Stomach smooth muscle (tissue), 2 donors: ENCODE data around the gene GSN.
A peak's percentile ranks its signal among the peaks of the same experiment; 100 is the strongest.

ENCODE experiments used
- H3K27ac ChIP-seq: one replicate; pipeline ENCODE4 v1.7.0; 2013; ENCODE audit warnings: mild to moderate bottlenecking, low read length, inconsistent platforms
- H3K27me3 ChIP-seq, 2 donors: one replicate each; pipeline ENCODE4 v1.7.0; 2013; ENCODE audit warnings: low read length in 2 of 2; ENCODE audit not compliant: insufficient read depth in 2 of 2, control insufficient read depth in 1 of 2
- H3K36me3 ChIP-seq, 2 donors: one replicate each; pipeline ENCODE4 v1.7.0; 2013; ENCODE audit warnings: low read length in 2 of 2; ENCODE audit not compliant: control insufficient read depth in 2 of 2, insufficient read depth in 2 of 2
- H3K4me1 ChIP-seq: one replicate; pipeline ENCODE4 v1.7.0; 2013; ENCODE audit warnings: low read length; ENCODE audit not compliant: control insufficient read depth, insufficient read depth
- H3K4me3 ChIP-seq, 2 donors: one replicate each; pipeline ENCODE4 v1.7.0; 2013; ENCODE audit warnings: low read length in 2 of 2
- H3K9ac ChIP-seq, 2 donors: one replicate each; pipeline ENCODE4 v1.7.0; 2013; ENCODE audit warnings: low read length in 2 of 2, mild to moderate bottlenecking in 1 of 2
- H3K9me3 ChIP-seq, 2 donors: one replicate each; pipeline ENCODE4 v1.7.0; 2013; ENCODE audit warnings: low read length in 2 of 2; ENCODE audit not compliant: control insufficient read depth in 2 of 2
- donor health status: healthy.
- donor health status: Pancreatic carcinoma.

The GSN gene

DNA sequence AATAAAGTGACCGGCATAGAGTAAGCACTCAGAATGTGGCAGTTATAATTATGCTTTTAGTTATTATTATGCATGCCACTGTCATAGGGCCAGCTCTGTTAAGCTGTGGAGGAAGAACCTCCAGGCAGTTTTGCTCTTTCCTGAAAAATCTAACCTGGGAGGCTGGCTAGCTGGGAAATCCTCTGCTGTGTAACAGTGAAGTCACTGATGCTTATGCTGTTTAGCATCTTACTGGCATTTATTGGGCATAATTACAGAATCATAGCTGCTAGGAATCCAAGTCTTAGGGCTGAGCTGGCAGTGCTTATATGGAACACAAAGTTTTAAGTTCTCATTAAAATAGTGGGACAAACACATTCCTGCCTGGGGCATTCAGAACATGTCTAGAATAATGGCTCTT lies 5.5 kb upstream of the GSN start:
- Histone ChIP-seq H3K4me3 (peak overlapping the region in 1 of 2 donors; percentile 40), H3K9ac (peak overlapping the region in 1 of 2 donors; percentile 67), H3K4me1 (peaks cover 39% of the 10 kb centered on the region), H3K27ac (peak overlapping the region; percentile 88), H3K27me3 (no peaks in the 10 kb centered on the region), H3K36me3 (no peaks in the 10 kb centered on the region), H3K9me3 (no peaks in the 10 kb centered on the region)

DNA sequence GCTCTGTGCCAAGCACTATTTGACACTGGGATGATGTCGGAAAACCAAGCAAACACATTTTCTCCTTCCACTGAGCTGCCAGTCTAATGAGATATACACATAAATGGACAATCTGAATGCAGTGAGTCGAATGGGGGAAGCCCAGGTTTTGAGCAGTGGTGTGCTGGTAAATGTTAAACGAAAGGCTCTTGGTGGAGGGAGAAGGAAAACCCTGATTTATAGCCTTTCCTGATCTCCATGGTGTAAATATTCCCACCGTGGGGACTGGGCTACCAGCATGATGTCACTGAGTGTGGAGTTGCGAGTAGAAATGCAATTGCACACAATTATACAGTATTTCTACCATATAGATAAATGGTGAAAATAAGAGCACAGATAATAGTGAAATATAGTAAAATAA lies 5.0 kb upstream of the GSN start:
- no peaks in the 10 kb centered on the region for H3K9me3 ChIP-seq
- H3K4me1 ChIP-seq = peaks cover 44% of the 10 kb centered on the region
- H3K4me3 ChIP-seq = peak overlapping the region in 1 of 2 donors; percentile 40
- H3K36me3 ChIP-seq = no peaks in the 10 kb centered on the region
- peak overlapping the region; percentile 88 for H3K27ac ChIP-seq
- no peaks in the 10 kb centered on the region for H3K27me3 ChIP-seq
- H3K9ac ChIP-seq = peak overlapping the region; percentile 5 to 47

DNA sequence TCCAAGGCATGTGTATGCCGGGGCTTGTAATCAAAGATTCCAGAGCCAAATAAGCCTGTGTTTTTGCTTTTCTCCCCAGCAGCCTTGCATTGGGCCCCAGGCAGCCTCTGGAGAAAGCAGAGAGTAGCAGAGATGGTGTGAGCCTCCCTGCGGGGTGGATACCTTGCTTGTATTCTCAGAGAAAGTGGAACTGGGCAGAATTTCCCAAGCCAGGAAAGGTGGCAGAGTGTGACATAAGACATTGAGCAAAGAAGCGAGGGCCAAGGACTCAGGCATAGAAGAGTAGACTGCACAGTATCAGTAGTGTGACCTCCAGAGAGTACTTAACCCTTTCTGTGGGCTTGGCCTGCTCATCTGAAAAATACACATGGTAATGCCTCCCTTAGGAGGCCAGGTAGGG lies 1.6 kb upstream of the GSN start:
- H3K36me3 ChIP-seq = no peaks in the 10 kb centered on the region
- H3K4me1 ChIP-seq = peaks cover 68% of the 10 kb centered on the region
- H3K4me3 ChIP-seq = peak overlapping the region; percentile 5 to 94
- H3K9ac ChIP-seq = peak overlapping the region; percentile 47 to 65
- no peaks in the 10 kb centered on the region for H3K9me3 ChIP-seq
- H3K27ac ChIP-seq = peak overlapping the region; percentile 98
- no peaks in the 10 kb centered on the region for H3K27me3 ChIP-seq

DNA sequence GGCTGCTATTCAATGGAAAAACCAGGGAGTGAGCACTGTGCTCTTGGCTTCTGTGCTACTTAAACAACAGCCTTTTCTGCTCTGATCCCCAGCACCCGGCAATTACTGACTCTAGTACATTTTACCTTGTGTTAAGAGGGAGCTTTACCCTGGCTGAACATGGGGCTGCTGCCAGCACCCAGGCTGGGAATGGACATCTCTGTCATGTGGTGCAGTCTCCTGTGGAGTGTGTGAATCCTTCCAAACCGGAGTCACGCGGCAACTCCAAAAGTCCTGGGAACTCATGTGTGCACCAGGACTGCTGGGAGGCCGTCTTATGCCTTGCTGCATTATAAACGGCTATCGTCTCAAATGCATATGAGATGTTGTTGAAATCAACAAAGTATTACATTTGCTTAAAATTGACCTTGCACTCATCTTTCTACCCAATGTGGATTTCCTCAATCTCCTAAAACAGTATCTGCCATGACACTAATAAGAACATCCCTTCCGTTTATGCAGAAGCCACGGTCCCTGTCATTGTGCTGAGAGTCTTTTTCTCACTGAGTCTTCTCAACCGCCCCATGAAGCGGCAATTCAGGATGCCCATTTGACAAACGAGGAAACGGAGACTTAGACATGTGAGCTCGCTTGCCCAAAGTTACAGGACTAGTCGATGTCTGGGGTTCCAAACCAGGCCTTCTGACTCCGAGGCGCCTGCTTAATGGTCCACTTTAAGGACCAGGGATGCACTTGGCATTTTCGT lies 884 bp upstream of the GSN start:
- H3K27me3 ChIP-seq = no peaks in the 10 kb centered on the region
- H3K4me1 ChIP-seq = peaks cover 68% of the 10 kb centered on the region
- no peaks in the 10 kb centered on the region for H3K9me3 ChIP-seq
- peak overlapping the region; percentile 65 to 80 for H3K9ac ChIP-seq
- H3K4me3 ChIP-seq = peak overlapping the region; percentile 49 to 94
- no peaks in the 10 kb centered on the region for H3K36me3 ChIP-seq
- peak overlapping the region; percentile 98 for H3K27ac ChIP-seq

DNA sequence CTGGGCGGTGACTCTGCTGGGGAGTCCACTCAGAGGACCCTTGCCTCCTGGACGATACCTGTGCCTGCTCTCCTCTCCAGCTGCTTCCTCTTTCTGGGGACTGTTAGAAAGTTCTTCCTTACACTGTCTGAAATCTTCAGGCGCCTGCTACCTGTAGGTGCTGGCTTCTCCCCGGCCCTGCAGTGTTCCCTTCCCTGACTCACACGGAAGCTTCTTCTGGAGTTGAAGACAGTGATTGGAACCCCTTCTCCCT lies 562 bp downstream of the GSN start:
- Histone ChIP-seq H3K27me3 (no peaks in the 10 kb centered on the region), H3K36me3 (no peaks in the 10 kb centered on the region), H3K9ac (peak overlapping the region; percentile 95 to 98), H3K9me3 (no peaks in the 10 kb centered on the region), H3K27ac (peak overlapping the region; percentile 98), H3K4me1 (peaks cover 69% of the 10 kb centered on the region), H3K4me3 (peak overlapping the region; percentile 94)

DNA sequence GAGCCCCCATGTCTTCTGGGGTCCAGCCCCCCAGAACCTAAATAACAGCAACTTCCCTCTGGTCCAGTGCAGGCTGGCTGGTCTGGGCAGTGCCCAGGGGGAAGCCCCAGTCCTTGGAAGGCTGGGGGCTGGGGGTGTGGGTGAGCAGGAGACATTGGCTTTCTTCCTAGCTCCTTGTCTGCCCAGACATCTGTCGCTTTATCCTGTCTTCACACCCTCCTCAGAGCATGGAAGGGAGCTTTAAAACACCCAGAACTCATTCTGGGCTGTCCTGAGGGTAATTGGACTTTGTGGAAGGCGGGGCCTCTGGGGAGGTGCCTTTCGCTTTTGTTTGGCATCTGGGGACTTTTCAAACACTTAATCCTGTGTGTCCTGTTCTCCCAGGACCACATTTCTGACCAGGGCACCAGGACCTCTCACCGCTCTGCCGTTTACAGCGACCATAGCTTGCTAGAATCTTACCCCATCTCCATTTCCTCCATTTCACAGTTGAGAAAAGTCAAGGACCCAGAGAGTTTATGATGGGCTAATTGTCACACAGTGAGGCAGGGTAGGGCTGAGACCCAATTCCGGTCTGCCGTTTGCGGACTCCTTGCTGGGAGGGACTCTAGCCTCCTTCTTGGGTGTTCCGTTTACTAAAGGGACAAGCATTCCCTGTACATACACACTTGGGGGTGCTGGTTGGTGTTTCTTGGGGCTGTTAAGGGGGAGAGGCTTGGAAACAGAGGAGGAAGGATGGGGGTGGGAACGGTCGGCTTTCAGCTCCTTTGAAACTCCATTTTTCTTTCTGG lies 1.1 kb downstream of the GSN start:
- Histone ChIP-seq H3K27ac (peak overlapping the region; percentile 98), H3K9ac (peak overlapping the region; percentile 95 to 98), H3K9me3 (no peaks in the 10 kb centered on the region), H3K4me1 (peaks cover 69% of the 10 kb centered on the region), H3K36me3 (no peaks in the 10 kb centered on the region), H3K27me3 (no peaks in the 10 kb centered on the region), H3K4me3 (peak overlapping the region; percentile 94)

DNA sequence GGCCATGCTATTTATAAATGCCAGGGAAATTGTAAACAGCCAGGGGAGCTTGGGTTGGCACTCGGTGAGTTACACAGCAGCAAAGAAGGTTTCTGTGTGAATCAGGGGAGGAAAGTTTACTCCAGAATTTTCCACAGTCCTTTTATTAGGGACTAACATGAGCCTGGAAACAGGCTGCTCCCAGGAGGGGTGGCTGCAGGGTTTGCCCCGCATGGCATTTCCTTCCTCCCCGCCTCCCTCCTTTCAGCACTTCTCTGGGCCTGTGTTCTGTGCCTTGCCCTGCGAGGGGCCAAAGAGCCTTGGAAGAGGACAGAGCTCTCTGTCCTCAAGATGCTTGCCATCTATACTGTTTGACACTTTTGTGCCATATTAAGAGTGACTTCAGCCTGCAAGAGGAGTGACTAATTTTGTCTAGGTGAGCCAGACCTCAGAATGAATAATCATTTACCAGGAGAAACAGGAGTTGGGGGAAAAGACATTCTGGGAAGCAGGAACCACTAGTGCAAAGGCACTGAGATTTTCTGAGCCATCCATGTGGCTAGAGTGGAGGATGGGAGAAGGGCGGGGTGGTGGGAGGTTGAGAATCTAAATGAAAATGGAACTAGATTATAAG lies 1.8 kb downstream of the GSN start:
- no peaks in the 10 kb centered on the region for H3K27me3 ChIP-seq
- no peaks in the 10 kb centered on the region for H3K9me3 ChIP-seq
- H3K9ac ChIP-seq = peak overlapping the region; percentile 95 to 98
- H3K4me3 ChIP-seq = peak overlapping the region; percentile 94
- peak overlapping the region; percentile 98 for H3K27ac ChIP-seq
- H3K36me3 ChIP-seq = no peaks in the 10 kb centered on the region
- peaks cover 74% of the 10 kb centered on the region for H3K4me1 ChIP-seq

DNA sequence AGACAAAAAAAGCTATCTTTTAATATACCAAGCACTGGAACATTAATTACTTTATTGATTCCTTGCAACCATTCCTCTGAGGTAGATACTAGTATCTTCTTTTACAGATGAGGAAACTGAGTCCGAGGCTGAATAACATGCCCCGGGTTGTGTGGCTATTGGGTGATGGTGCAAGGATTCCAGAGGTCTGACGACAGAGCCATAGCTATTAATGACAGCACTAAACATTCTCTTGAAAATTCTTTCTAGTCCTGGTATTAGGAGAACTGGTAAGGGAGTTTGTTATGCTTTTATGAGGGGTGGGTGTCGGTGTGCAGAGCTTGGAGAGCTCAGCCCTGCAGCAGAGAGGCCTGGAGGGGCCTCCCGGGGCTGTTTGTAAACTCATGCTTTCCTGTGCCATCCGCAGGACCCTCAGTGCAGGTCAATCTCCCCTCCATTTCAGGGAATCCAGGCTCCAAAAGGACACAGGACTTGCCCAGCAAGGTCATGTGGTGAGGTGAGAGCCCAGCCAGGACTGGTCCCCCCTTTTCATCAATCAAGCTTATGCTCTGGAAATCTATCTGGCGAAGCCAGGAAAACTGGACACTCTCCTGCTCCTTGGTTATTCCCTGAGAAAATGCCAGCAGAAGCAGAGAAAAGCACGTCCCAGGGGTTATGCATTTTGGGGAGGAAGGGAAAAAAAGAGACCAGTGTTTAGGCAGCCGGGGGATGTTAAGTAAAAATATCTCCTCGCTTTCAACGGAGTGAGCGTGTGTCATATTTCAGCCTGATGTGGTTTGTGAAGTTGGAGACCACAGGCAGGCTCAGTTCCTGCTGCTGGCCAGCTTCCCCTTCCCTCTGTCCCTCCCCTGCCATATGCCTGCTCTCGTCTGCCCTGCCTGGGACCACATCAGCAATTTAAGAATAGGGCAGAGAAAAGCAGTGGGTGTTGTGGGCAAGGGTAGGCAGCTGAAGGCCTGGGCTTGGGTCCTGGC lies 3.7 kb downstream of the GSN start:
- Histone ChIP-seq H3K36me3 (peaks cover 0 to 2% of the 10 kb centered on the region in 2 donors), H3K9me3 (no peaks in the 10 kb centered on the region), H3K27ac (peak overlapping the region; percentile 98), H3K4me1 (peaks cover 81% of the 10 kb centered on the region), H3K9ac (peak overlapping the region; percentile 62 to 68), H3K4me3 (peak overlapping the region; percentile 94), H3K27me3 (no peaks in the 10 kb centered on the region)

DNA sequence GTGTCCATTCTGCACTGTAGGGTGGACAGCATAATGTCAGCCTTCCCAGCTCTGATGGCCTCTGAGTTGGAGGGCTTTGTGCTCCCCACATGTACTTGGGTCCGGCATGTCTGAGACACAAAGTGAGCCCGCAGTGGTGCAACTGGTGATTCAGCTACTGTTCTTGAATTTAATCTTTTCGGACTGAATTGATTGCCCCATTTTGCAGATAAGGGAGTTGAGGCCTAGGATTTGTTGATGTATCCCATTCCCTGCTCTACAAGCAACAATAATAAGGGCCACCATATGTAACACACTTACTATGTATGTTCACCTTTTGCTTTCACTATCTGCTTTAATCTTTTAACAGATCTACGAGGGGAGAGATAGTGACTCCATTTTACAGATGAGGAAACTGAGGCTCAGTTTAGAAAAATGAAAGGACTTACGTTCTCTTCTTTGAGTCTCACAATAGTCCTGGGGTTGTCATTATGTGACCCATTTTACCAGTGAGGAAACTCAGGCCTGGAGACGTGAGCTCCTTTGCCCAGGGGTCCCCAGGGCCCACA lies 4.5 kb downstream of the GSN start:
- Histone ChIP-seq H3K27me3 (no peaks in the 10 kb centered on the region), H3K9me3 (no peaks in the 10 kb centered on the region), H3K9ac (peak overlapping the region; percentile 62 to 68), H3K27ac (peak overlapping the region; percentile 98), H3K4me1 (peaks cover 78% of the 10 kb centered on the region), H3K36me3 (peaks cover 0 to 2% of the 10 kb centered on the region in 2 donors), H3K4me3 (peak overlapping the region; percentile 94)
